GM19238 (cell line): ENCODE results near the gene TRIM17.

Source experiments
- DNase-seq: peaks from one replicate; pipeline ENCODE4 v3.0.0; 2011; ENCODE audit warnings: low spot score; ENCODE audit not compliant: insufficient read length

The TRIM17 gene

GRCh38 chr1:228401782-228402640, 14.7 kb downstream of the TRIM17 start:
- no peak for DNase-seq

GRCh38 chr1:228400692-228401454, 15.8 kb downstream of the TRIM17 start:
- DNase-seq, result no peak

- no peak for DNase-seq
These were observed 16.4 kb downstream of the TRIM17 start for GRCh38 chr1:228400237-228400651.

- DNase-seq, result no peak
These were observed 17.0 kb downstream of the TRIM17 start for GRCh38 chr1:228399531-228400236.

DNA sequence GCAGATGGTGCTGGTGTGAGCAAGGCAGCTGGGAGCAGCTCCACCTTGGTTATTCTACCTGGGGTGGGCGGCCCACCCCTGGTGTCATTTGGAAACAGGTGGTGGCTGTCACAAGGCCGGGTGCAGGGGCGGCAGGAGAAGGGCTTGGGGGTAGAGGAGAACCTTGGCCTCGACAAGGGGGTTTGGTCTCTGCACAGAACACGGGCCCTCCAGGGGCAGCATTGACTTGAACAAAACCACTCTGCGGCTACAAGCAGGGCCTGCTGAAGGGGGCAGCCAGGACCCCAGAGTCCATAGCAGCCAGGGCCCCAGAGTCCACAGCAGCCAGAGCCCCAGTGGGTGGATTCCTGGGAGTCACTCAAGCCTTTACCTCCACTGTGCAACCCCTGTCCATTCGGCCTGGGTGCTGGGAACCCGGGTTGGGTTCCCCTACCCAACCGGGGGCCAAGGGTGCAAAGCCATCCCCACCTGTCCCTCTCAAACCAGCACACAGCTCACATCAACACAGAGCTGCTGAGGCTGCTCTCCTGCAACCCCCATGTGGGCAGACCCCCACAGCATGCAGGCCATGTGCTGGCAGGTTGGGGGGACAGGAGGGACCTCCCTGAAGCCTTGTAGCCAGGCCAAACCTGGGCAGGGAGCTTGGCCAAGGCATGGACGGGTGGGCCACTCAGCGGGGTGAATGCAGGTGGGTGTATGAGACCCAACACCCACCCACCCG, 17.8 kb downstream of the TRIM17 start:
- DNase-seq, result no peak

GRCh38 chr1:228397966-228398365, 18.7 kb downstream of the TRIM17 start:
- no peak for DNase-seq

- no peak for DNase-seq
These were observed 19.6 kb downstream of the TRIM17 start for GRCh38 chr1:228396770-228397662.

GRCh38 chr1:228394571-228395394, 21.9 kb downstream of the TRIM17 start:
- DNase-seq, result no peak

- DNase-seq, result no peak
These were observed 22.7 kb downstream of the TRIM17 start for GRCh38 chr1:228393811-228394570.

DNA sequence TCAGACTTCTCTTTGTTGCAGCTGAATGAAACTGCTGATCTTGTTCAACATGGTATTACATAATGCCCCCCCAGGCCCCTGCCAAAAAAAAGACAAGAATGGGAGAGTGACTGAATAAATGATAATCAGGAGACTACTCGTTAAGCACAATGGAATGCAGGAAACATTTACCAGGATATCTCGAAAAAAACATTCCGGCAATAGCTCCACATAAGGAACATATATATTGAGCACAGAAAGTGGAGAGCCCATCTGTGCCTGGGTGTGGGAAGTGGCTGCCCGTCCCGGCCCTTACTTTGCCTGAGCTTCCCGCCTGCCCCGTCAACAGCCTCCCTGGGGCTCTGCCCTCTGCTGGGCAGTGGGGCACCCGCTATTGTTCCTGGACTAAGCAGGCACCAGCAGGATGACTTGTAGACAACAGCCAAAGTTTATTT, 23.4 kb downstream of the TRIM17 start:
- DNase-seq, result no peak

GRCh38 chr1:228392111-228392936, 24.3 kb downstream of the TRIM17 start:
- DNase-seq, result no peak

GRCh38 chr1:228391411-228392020, 25.1 kb downstream of the TRIM17 start:
- DNase-seq, result no peak

GRCh38 chr1:228390649-228391048, 26.0 kb downstream of the TRIM17 start:
- no peak for DNase-seq

- DNase-seq, result no peak
These were observed 29.3 kb downstream of the TRIM17 start for GRCh38 chr1:228387321-228387720.

- no peak for DNase-seq
These were observed 31.4 kb downstream of the TRIM17 start for GRCh38 chr1:228385232-228385631.

GRCh38 chr1:228383773-228384172, 32.9 kb downstream of the TRIM17 start:
- DNase-seq, result no peak

- no peak for DNase-seq
These were observed 35.3 kb downstream of the TRIM17 start for GRCh38 chr1:228381356-228381755.
